Esophagus squamous epithelium (tissue), 5 donors: Measurements from ENCODE around the gene SLIT1. TPM values are rescaled to one million over a fixed set of nuclear protein-coding genes. Genes with fewer than 3 reads are reported as not detected.

Experiments used
- DNase-seq: peaks from one replicate; lab custom pipeline; 2025; lab: John Stamatoyannopoulos, UW
- H3K27ac ChIP-seq, 4 donors: fragments of 200-600 bp; sonication (generic); one replicate each; pipeline ENCODE4 v1.5.1; 2016 to 2019; ENCODE audit warnings: mild to moderate bottlenecking in 1 of 4
- H3K27me3 ChIP-seq, 4 donors: fragments of 200-600 bp; sonication (generic); 1 replicate in 3 of 4; 2 replicates in 1 of 4; pipeline versions ENCODE4 v1.5.1 to v1.6.0; 2017 to 2021; ENCODE audit warnings: antibody characterized with exemption in 1 of 4
- H3K36me3 ChIP-seq, 3 donors: fragments of 200-600 bp; sonication (generic); one replicate each; pipeline ENCODE4 v1.5.1; 2016 to 2019
- H3K4me1 ChIP-seq, 3 donors: fragments of 200-600 bp; sonication (generic); one replicate each; pipeline ENCODE4 v1.5.1; 2017 to 2019
- H3K4me3 ChIP-seq, 4 donors: fragments of 200-600 bp; sonication (generic); 1 replicate in 3 of 4; 2 replicates in 1 of 4; pipeline ENCODE4 v1.5.1; 2016 to 2019; ENCODE audit warnings: mild to moderate bottlenecking in 2 of 4, moderate library complexity in 1 of 4
- H3K9me3 ChIP-seq, 3 donors: fragments of 200-600 bp; sonication (generic); one replicate each; pipeline ENCODE4 v1.5.1; 2016 to 2019
- POLR2A ChIP-seq, 4 donors: fragments of 450-650 bp; IDR thresholded peaks; one replicate each; pipeline ENCODE4 v1.6.1; 2017; ENCODE audit warnings: antibody characterized with exemption in 4 of 4, mild to moderate bottlenecking in 4 of 4, moderate library complexity in 3 of 4
- WGBS, 2 donors: methylation state at CpG; one replicate each; pipeline ENCODE4 v1.1.5; 2018; 5-methylcytosine and 5-hydroxymethylcytosine counted together
- intact Hi-C: fragments of 100-400 bp; cut with DNase I; formaldehyde crosslinking; loops from one replicate; pipeline ENCODE4 v1.15.0; 2022
- total RNA-seq, 4 donors: library from RNA; depleted of rRNA; stranded (reverse); fragments of >200 nt; gene quantifications; one replicate each; pipeline ENCODE4 v1.1.0, GENCODE V29; 2016
- TF ChIP-seq, protein P1 (sequence below), 6 experiments: fragments of 450-650 bp in 4 of 6; fragments of 200-600 bp in 2 of 6; sonication (generic) in 2 of 6; IDR thresholded peaks; one replicate each; pipeline ENCODE4 v1.5.1; 2016 to 2019; ENCODE audit warnings: antibody characterized with exemption in 6 of 6, mild to moderate bottlenecking in 4 of 6, moderate library complexity in 4 of 6
- donor health status: DM: yes; HTN: yes; CAD: no.

Gene SLIT1
- total RNA-seq, 4 donors from 2014 or later, result not detected

DNA sequence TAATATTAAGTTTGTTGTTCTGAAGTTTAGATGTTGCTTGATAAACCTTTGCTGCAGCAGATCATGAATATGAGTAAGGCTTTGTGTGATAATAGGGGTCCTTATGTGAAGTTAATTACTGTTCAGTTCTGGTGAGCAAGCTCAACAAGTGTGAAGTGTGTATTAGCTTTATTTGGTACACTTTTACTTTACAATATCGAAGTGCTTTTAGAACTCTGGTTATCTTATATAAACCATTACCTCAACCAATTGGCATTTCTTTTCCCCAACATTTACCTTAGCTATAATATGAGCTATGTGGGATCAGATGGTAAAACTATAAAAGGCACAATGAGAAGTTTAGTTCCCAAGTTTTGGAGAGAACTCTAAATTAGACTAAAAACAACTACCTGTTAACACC, 226.0 kb downstream of the SLIT1 start:
- Histone ChIP-seq H3K27ac (no peak overlapping the region), H3K36me3 (peaks cover 8 to 52% (median 9%) of the 10 kb centered on the region in 3 donors), H3K4me3 (no peak overlapping the region), H3K4me1 (no peaks in the 10 kb centered on the region), H3K9me3 (no peaks in the 10 kb centered on the region), H3K27me3 (no peaks in the 10 kb centered on the region)
- 50 to 83% methylated on average over 1 of the region's 1 CpG for WGBS, 2 donors
- intact Hi-C loops, result no loop called here
- DNase-seq, result no peak
- TF ChIP-seq POLR2A (IDR thresholded peaks at IDR 0.05), result no peak
- TF ChIP-seq, protein P1, sequence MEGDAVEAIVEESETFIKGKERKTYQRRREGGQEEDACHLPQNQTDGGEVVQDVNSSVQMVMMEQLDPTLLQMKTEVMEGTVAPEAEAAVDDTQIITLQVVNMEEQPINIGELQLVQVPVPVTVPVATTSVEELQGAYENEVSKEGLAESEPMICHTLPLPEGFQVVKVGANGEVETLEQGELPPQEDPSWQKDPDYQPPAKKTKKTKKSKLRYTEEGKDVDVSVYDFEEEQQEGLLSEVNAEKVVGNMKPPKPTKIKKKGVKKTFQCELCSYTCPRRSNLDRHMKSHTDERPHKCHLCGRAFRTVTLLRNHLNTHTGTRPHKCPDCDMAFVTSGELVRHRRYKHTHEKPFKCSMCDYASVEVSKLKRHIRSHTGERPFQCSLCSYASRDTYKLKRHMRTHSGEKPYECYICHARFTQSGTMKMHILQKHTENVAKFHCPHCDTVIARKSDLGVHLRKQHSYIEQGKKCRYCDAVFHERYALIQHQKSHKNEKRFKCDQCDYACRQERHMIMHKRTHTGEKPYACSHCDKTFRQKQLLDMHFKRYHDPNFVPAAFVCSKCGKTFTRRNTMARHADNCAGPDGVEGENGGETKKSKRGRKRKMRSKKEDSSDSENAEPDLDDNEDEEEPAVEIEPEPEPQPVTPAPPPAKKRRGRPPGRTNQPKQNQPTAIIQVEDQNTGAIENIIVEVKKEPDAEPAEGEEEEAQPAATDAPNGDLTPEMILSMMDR (IDR thresholded peaks at IDR 0.05), result no peak

DNA sequence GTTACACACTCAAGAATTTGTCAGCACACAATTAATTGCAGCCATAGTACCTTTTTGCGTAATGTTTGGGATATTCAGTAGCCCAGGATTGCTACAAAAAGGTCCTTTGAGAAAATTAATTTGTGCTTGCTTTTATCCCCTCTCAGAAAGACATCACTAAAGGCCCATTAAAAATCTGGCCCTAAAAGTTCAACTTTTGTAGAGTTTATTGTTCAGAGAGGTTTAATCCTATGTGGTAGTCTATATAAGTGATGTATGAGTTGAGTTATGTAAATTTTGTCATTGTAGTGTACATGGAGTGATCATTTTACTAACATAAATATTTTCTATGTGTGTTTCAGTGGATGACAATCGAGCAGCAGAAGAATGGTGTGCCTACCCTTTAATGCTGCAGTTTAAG, 227.7 kb downstream of the SLIT1 start:
- DNase-seq, result no peak
- Histone ChIP-seq H3K27ac (no peak overlapping the region), H3K36me3 (peaks cover 8 to 66% (median 10%) of the 10 kb centered on the region in 3 donors), H3K9me3 (no peaks in the 10 kb centered on the region), H3K4me1 (no peaks in the 10 kb centered on the region), H3K4me3 (no peak overlapping the region), H3K27me3 (no peaks in the 10 kb centered on the region)
- WGBS, 2 donors, result 91 to 95% methylated on average over 2 of the region's 2 CpGs
- intact Hi-C loops, result no loop called here
- TF ChIP-seq, protein P1 (IDR thresholded peaks at IDR 0.05), result no peak
- TF ChIP-seq POLR2A (IDR thresholded peaks at IDR 0.05), result no peak

DNA sequence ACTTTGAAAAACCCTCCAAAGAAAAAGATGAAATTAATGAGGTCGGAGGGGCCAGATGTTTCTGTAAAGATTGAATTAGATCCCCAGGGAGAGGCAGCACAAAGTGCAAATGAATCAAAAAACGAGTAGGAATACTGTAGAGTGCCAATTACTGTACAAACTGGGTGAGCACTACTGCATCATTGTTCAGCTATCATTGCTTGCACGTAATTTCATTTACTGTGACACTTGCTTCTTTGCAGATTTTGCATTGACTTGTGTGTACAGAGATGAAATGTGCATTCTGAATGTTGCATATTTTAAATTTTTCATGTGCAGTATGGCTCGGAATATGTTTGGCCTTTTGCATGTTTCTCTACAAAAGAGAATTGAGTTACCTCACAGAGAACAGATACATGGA, 230.0 kb downstream of the SLIT1 start:
- Histone ChIP-seq H3K4me1 (no peaks in the 10 kb centered on the region), H3K36me3 (peaks cover 8 to 72% (median 10%) of the 10 kb centered on the region in 3 donors), H3K4me3 (no peak overlapping the region), H3K27me3 (no peaks in the 10 kb centered on the region), H3K27ac (no peak overlapping the region), H3K9me3 (no peaks in the 10 kb centered on the region)
- WGBS, 2 donors, result 77 to 78% methylated on average over 4 of the region's 4 CpGs
- intact Hi-C loops, result no loop called here
- TF ChIP-seq POLR2A (IDR thresholded peaks at IDR 0.05), result no peak
- TF ChIP-seq, protein P1 (IDR thresholded peaks at IDR 0.05), result no peak
- DNase-seq, result no peak

DNA sequence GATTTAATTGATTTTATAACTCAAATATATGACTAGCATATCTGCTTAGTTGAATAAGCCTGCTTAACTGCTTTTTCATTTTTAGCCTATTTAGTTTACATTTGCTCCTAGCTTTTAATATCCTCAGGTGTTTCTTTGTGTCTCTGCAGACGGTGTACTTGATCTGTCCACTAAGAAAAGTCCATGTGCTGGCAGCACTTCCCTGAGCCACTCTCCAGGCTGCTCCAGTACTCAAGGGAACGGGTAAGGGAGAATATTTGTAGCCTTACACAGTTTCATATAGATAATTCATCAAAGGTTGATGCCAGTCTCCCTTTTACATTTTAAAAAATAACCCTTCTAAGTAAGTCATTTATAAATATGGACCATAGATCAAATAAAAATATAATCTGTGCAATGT, 233.8 kb downstream of the SLIT1 start:
- Histone ChIP-seq H3K4me1 (no peaks in the 10 kb centered on the region), H3K27me3 (no peaks in the 10 kb centered on the region), H3K27ac (no peak overlapping the region), H3K9me3 (no peaks in the 10 kb centered on the region), H3K4me3 (no peak overlapping the region), H3K36me3 (peaks cover 8 to 66% (median 10%) of the 10 kb centered on the region in 3 donors)
- 83 to 84% methylated on average over 2 of the region's 2 CpGs for WGBS, 2 donors
- no peak for DNase-seq
- no peak for TF ChIP-seq POLR2A (IDR thresholded peaks at IDR 0.05)
- TF ChIP-seq, protein P1 (IDR thresholded peaks at IDR 0.05), result no peak
- intact Hi-C loops, result no loop called here

DNA sequence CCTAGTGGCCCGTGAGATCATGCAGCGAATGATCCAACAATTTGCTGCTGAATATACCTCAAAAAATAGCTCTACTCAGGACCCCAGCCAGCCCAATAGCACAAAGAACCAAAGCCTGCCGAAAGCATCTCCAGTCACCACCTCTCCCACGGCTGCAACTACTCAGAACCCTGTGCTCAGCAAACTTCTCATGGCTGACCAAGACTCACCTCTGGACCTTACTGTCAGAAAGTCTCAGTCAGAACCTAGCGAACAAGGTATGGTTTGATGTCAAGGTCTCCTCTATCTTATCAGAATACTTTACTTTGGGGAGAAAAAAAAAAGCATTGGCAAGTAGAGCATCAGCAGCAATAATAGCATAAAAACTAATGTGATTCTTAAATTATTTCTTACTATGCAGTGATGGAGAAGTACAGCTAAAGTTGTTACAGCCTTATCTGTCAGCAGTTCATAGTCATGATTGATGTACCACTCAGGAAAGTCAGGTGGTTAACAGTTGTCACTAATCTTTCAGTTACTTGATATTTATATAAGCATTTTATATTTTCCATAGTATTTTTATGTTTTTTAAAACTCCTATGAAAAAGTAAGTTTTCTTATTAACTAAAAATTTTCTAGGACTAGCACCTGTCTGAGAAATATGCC, 236.6 kb downstream of the SLIT1 start:
- WGBS, 2 donors, result 90 to 92% methylated on average over 5 of the region's 5 CpGs
- TF ChIP-seq, protein P1 (IDR thresholded peaks at IDR 0.05), result no peak
- TF ChIP-seq POLR2A (IDR thresholded peaks at IDR 0.05), result no peak
- H3K27ac ChIP-seq, result no peak overlapping the region
- no peaks in the 10 kb centered on the region for H3K9me3 ChIP-seq
- H3K36me3 ChIP-seq, result peaks cover 0 to 39% (median 0%) of the 10 kb centered on the region in 3 donors
- no peaks in the 10 kb centered on the region for H3K27me3 ChIP-seq
- H3K4me1 ChIP-seq, result no peaks in the 10 kb centered on the region
- no peak overlapping the region for H3K4me3 ChIP-seq
- intact Hi-C loops, result no loop called here
- DNase-seq, result no peak

Other genes starting within 250 kb of the SLIT1 start
- 10 to 100 TPM in 1 of 4 donors, 1 to 10 TPM in 3; 3.7 to 15.4 (median 7.5) TPM for gene ARHGAP19, start 106.7 kb upstream of the SLIT1 start, total RNA-seq
- 1 to 10 TPM; 1.7 to 6.1 (median 3.9) TPM for gene FRAT1, start 133.3 kb upstream of the SLIT1 start, total RNA-seq
- gene FRAT2, start 148.8 kb upstream of the SLIT1 start, total RNA-seq, result 10 to 100 TPM; 16.6 to 29.4 (median 20.3) TPM
- 10 to 100 TPM; 14.9 to 33.4 (median 23.9) TPM for gene RRP12, start 215.4 kb upstream of the SLIT1 start, total RNA-seq
- gene PGAM1, start 240.2 kb upstream of the SLIT1 start, total RNA-seq, result 100 to 1,000 TPM; 310 to 700 (median 514) TPM